Measurements from ENCODE around the gene LYVE1. TPM values are rescaled to one million over a fixed set of nuclear protein-coding genes. Genes with fewer than 3 reads are reported as not detected.

LYVE1 gene
- total RNA-seq, 4 donors from 2014 or later = 12.1 to 30.2 (median 19.2) TPM

- no peak for ATAC-seq
- intact Hi-C loops (cut with DNase I; ENCODE audit: low total_unique reads) (no loop called here), in situ Hi-C loops (cut with MboI; ENCODE audit: low sequenced_read_pairs in 4 of 4) (no loop called here)
- Histone ChIP-seq H3K27me3 (no peaks in the 10 kb centered on the region), H3K36me3 (no peaks in the 10 kb centered on the region), H3K27ac (no peak overlapping the region), H3K9me3 (no peaks in the 10 kb centered on the region), H3K4me1 (no peaks in the 10 kb centered on the region), H3K4me3 (no peak overlapping the region)
- TF ChIP-seq CTCF (IDR thresholded peaks at IDR 0.05 in 4 of 5, conservative IDR thresholded peaks at IDR 0.05 in 1 of 5) (no peak), POLR2A (IDR thresholded peaks at IDR 0.05) (no peak)
- no peak for DNase-seq
Measured at GRCh38 chr11:10550503-10551289, 17.8 kb downstream of the LYVE1 start.

GRCh38 chr11:10544491-10545465 lies 23.7 kb downstream of the LYVE1 start:
- no peaks in the 10 kb centered on the region for H3K27me3 ChIP-seq
- H3K36me3 ChIP-seq = no peaks in the 10 kb centered on the region
- intact Hi-C loops (cut with DNase I; ENCODE audit: low total_unique reads) (loop anchor here (5.0 to 10.0 kb wide), 2 partner anchors 108 to 190 kb away; no protein-coding TSS in a partner anchor), in situ Hi-C loops (cut with MboI; ENCODE audit: low sequenced_read_pairs in 4 of 4) (loop anchor here in 3 of 4 donors (10.0 to 25.0 kb wide), 3 partner anchors 118 to 193 kb away; no protein-coding TSS in a partner anchor)
- H3K4me1 ChIP-seq = peaks cover 5 to 7% of the 10 kb centered on the region in 2 donors
- ATAC-seq = no peak
- no peak for TF ChIP-seq CTCF (IDR thresholded peaks at IDR 0.05 in 4 of 5, conservative IDR thresholded peaks at IDR 0.05 in 1 of 5)
- no peaks in the 10 kb centered on the region for H3K9me3 ChIP-seq
- H3K27ac ChIP-seq = no peak overlapping the region
- no peak overlapping the region for H3K4me3 ChIP-seq
- DNase-seq = no peak

- intact Hi-C loops (cut with DNase I; ENCODE audit: low total_unique reads) (loop anchor here (5.0 to 10.0 kb wide), 2 partner anchors 109 to 191 kb away; no protein-coding TSS in a partner anchor), in situ Hi-C loops (cut with MboI; ENCODE audit: low sequenced_read_pairs in 4 of 4) (loop anchor here in 3 of 4 donors (10.0 to 25.0 kb wide), 3 partner anchors 119 to 194 kb away; no protein-coding TSS in a partner anchor)
- Histone ChIP-seq H3K4me1 (peaks cover 8 to 13% of the 10 kb centered on the region in 2 donors), H3K27ac (no peak overlapping the region), H3K27me3 (no peaks in the 10 kb centered on the region), H3K4me3 (no peak overlapping the region), H3K36me3 (no peaks in the 10 kb centered on the region), H3K9me3 (no peaks in the 10 kb centered on the region)
- DNase-seq (no peak), ATAC-seq (no peak)
- no peak for TF ChIP-seq POLR2A (IDR thresholded peaks at IDR 0.05)
- no peak for TF ChIP-seq CTCF (IDR thresholded peaks at IDR 0.05 in 4 of 5, conservative IDR thresholded peaks at IDR 0.05 in 1 of 5)
Measured at GRCh38 chr11:10543782-10544181, 24.7 kb downstream of the LYVE1 start.

GRCh38 chr11:10542776-10543175 lies 25.7 kb downstream of the LYVE1 start:
- Histone ChIP-seq H3K4me1 (peaks cover 8 to 13% of the 10 kb centered on the region in 2 donors), H3K4me3 (no peak overlapping the region), H3K36me3 (no peaks in the 10 kb centered on the region), H3K9me3 (no peaks in the 10 kb centered on the region), H3K27ac (no peak overlapping the region), H3K27me3 (no peaks in the 10 kb centered on the region)
- in situ Hi-C loops (cut with MboI; ENCODE audit: low sequenced_read_pairs in 4 of 4) = loop anchor here in 3 of 4 donors (10.0 to 25.0 kb wide), 3 partner anchors 120 to 195 kb away; no protein-coding TSS in a partner anchor
- ATAC-seq (no peak), DNase-seq (no peak)
- TF ChIP-seq POLR2A (IDR thresholded peaks at IDR 0.05) (no peak), CTCF (IDR thresholded peaks at IDR 0.05 in 4 of 5, conservative IDR thresholded peaks at IDR 0.05 in 1 of 5) (no peak)
- intact Hi-C loops (cut with DNase I; ENCODE audit: low total_unique reads) = loop anchor here (5.0 to 10.0 kb wide), 2 partner anchors 110 to 192 kb away; no protein-coding TSS in a partner anchor
